T-helper 9 cell (primary cell): ENCODE measurements around the gene CLTC.
"Not testable (repeated sequence)": the region's sequence is repeated elsewhere in the genome, so short reads cannot be mapped to it uniquely, and the experiment has no call there.

Experiments
- DNase-seq: peaks from one replicate; pipeline ENCODE4 v3.0.0-alpha.2; 2020

CLTC gene

GRCh38 chr17:59634632-59635541 is 15.2 kb downstream of the CLTC start:
- no peak for DNase-seq

- no peak for DNase-seq
These were observed 18.1 kb downstream of the CLTC start for GRCh38 chr17:59637611-59638310.

GRCh38 chr17:59638553-59638952 is 18.9 kb downstream of the CLTC start:
- no peak for DNase-seq

GRCh38 chr17:59641799-59642484 is 22.2 kb downstream of the CLTC start:
- DNase-seq = no peak

GRCh38 chr17:59642565-59642964 is 22.9 kb downstream of the CLTC start:
- DNase-seq = no peak

GRCh38 chr17:59643159-59644140 is 23.8 kb downstream of the CLTC start:
- DNase-seq = no peak

GRCh38 chr17:59647288-59647687 is 27.6 kb downstream of the CLTC start:
- no peak for DNase-seq

GRCh38 chr17:59649886-59650285 is 30.2 kb downstream of the CLTC start:
- no peak for DNase-seq

- no peak for DNase-seq
These were observed 30.9 kb downstream of the CLTC start for GRCh38 chr17:59650642-59651041.

GRCh38 chr17:59651346-59651745 is 31.7 kb downstream of the CLTC start:
- DNase-seq = no peak

- no peak for DNase-seq
These were observed 32.4 kb downstream of the CLTC start for GRCh38 chr17:59652119-59652518.

GRCh38 chr17:59656624-59657023 is 36.9 kb downstream of the CLTC start:
- DNase-seq = not testable (repeated sequence)

GRCh38 chr17:59666235-59666634 is 46.5 kb downstream of the CLTC start:
- no peak for DNase-seq

GRCh38 chr17:59668816-59669215 is 49.1 kb downstream of the CLTC start:
- no peak for DNase-seq

- DNase-seq = no peak
These were observed 49.7 kb downstream of the CLTC start for GRCh38 chr17:59669411-59669810.

GRCh38 chr17:59669944-59670343 is 50.2 kb downstream of the CLTC start:
- DNase-seq = no peak

- no peak for DNase-seq
These were observed 51.7 kb downstream of the CLTC start for GRCh38 chr17:59671386-59671785.

- no peak for DNase-seq
These were observed 55.5 kb downstream of the CLTC start for GRCh38 chr17:59675231-59675630.

GRCh38 chr17:59676716-59677115 is 57.0 kb downstream of the CLTC start:
- DNase-seq = no peak

GRCh38 chr17:59678918-59679317 is 59.2 kb downstream of the CLTC start:
- DNase-seq = no peak

GRCh38 chr17:59680314-59680713 is 60.6 kb downstream of the CLTC start:
- no peak for DNase-seq

- DNase-seq = no peak
These were observed 63.6 kb downstream of the CLTC start for GRCh38 chr17:59683283-59683682.
